HEK293T (cell line): ENCODE results near the gene IL15RA.

Experiments used
- BHLHE40 ChIP-seq: fragments of 450-650 bp; IDR thresholded peaks from 2 replicates; pipeline ENCODE4 v1.6.1; 2016; ENCODE audit warnings: mild to moderate bottlenecking, moderate library complexity, borderline replicate concordance
- ELF4 ChIP-seq: fragments of 450-650 bp; IDR thresholded peaks from 2 replicates; pipeline ENCODE4 v1.6.1; 2017; ENCODE audit warnings: antibody characterized with exemption
- FOXM1 ChIP-seq: fragments of 450-650 bp; IDR thresholded peaks from 2 replicates; pipeline ENCODE4 v1.6.1; 2017; ENCODE audit warnings: mild to moderate bottlenecking, borderline replicate concordance
- NFRKB ChIP-seq: fragments of 450-650 bp; IDR thresholded peaks from 2 replicates; pipeline ENCODE4 v1.6.1; 2016; ENCODE audit warnings: mild to moderate bottlenecking, moderate library complexity
- SP1 ChIP-seq: fragments of 450-650 bp; IDR thresholded peaks from 2 replicates; pipeline ENCODE4 v1.6.1; 2017

DNA sequence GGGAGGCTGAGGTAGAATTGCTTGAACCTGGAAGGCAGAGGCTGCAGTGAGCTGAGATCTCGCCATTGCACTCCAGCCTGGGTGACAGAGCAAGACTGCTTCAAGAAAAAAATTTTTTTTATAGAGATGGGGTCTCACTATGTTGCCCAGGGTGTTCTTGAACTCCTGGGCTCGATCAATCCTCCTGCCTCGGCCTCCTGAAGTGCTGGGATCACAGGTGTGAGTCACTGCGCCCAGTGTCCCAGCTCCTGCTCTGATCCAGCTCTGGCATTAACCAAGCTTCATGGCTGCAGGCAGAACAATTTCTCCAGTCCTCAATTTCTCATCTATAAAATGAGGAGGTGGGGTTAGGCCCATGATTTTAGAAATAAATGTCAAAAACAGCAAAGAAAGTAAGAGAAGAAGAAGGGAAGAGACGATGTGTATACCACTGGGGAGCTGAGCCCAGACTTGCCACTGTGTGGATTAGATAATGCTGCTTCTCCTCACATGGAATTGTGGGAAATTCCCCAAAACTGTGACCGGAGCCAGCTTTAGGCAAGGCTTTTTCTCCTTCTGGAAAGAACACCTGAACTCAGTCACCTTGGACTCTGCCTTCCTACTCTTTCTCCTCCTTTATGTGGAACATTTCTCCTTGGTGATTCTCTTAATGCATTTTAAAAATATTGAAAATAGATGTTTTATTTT, 25.5 kb downstream of the IL15RA start:
- TF ChIP-seq SP1 (no peak), FOXM1 (no peak), NFRKB (no peak), BHLHE40 (no peak), ELF4 (no peak)
